Neural progenitor cell (in vitro differentiated cells): ENCODE data around the gene SC5D.

ENCODE experiments used
- CTCF ChIP-seq: fragments of 200-600 bp; sonication (generic); IDR thresholded peaks from 2 replicates; pipeline ENCODE4 v1.5.1; 2017; ENCODE audit warnings: antibody characterized with exemption, mild to moderate bottlenecking
- EZH2 ChIP-seq: fragments of 200-600 bp; sonication (generic); IDR thresholded peaks from 2 replicates; pipeline ENCODE4 v1.6.1; 2017; ENCODE audit warnings: antibody characterized with exemption, mild to moderate bottlenecking, moderate library complexity

GRCh38 chr11:121318848-121319834, 26.6 kb downstream of the SC5D start:
- TF ChIP-seq EZH2 (no peak), CTCF (peak; percentile 82)
